GM21526 (cell line): ENCODE data around the gene VAPB.
"Not testable (repeated sequence)": the region's sequence is repeated elsewhere in the genome, so short reads cannot be mapped to it uniquely, and the experiment has no call there.

Source experiments
- ATAC-seq: cut with Tn5 transposase; IDR thresholded peaks from one replicate; pipeline ENCODE4 v1.9.1; 2021; ENCODE audit warnings: moderate library complexity; ENCODE audit not compliant: unreplicated experiment, low FRiP score

VAPB gene

GRCh38 chr20:58388882-58389323, at the start of gene VAPB:
VAPB (plus strand) TSS chr20:58389229; CDS start chr20:58389460, 231 bp downstream.
- peak; percentile 96 for ATAC-seq

- no peak for ATAC-seq
Measured at GRCh38 chr20:58339741-58340140, 49.3 kb upstream of the VAPB start.

- ATAC-seq = no peak
Measured at GRCh38 chr20:58340151-58340550, 48.9 kb upstream of the VAPB start.

GRCh38 chr20:58340853-58341252, 48.2 kb upstream of the VAPB start:
- no peak for ATAC-seq

GRCh38 chr20:58342104-58342945, 46.7 kb upstream of the VAPB start:
- no peak for ATAC-seq

GRCh38 chr20:58344741-58345140, 44.3 kb upstream of the VAPB start:
- no peak for ATAC-seq

GRCh38 chr20:58349570-58349969, 39.5 kb upstream of the VAPB start:
- no peak for ATAC-seq

- no peak for ATAC-seq
Measured at GRCh38 chr20:58352468-58352867, 36.6 kb upstream of the VAPB start.

- no peak for ATAC-seq
Measured at GRCh38 chr20:58359441-58359840, 29.6 kb upstream of the VAPB start.

- ATAC-seq = no peak
Measured at GRCh38 chr20:58360936-58361335, 28.1 kb upstream of the VAPB start.

GRCh38 chr20:58361481-58362205, 27.4 kb upstream of the VAPB start:
- ATAC-seq = no peak

- ATAC-seq = no peak
Measured at GRCh38 chr20:58362206-58362516, 26.9 kb upstream of the VAPB start.

GRCh38 chr20:58362970-58363369, 26.1 kb upstream of the VAPB start:
- ATAC-seq = no peak

- no peak for ATAC-seq
Measured at GRCh38 chr20:58366866-58367265, 22.2 kb upstream of the VAPB start.

- ATAC-seq = no peak
Measured at GRCh38 chr20:58372806-58373205, 16.2 kb upstream of the VAPB start.

- not testable (repeated sequence) for ATAC-seq
Measured at GRCh38 chr20:58373296-58373695, 15.7 kb upstream of the VAPB start.

- ATAC-seq = no peak
Measured at GRCh38 chr20:58374027-58374850, 14.8 kb upstream of the VAPB start.

- no peak for ATAC-seq
Measured at GRCh38 chr20:58374906-58375758, 13.9 kb upstream of the VAPB start.

- ATAC-seq = no peak
Measured at GRCh38 chr20:58375759-58376352, 13.2 kb upstream of the VAPB start.

- no peak for ATAC-seq
Measured at GRCh38 chr20:58377017-58377416, 12.0 kb upstream of the VAPB start.
